ENCODE results near the gene BRD4. TPM values are rescaled to one million over a fixed set of nuclear protein-coding genes. Genes with fewer than 3 reads are reported as not detected.
"Not testable (repeated sequence)": the region's sequence is repeated elsewhere in the genome, so short reads cannot be mapped to it uniquely, and the experiment has no call there.

The BRD4 gene
- total RNA-seq, 1 donor from 2014 or later, result 60.9 TPM

GRCh38 chr19:15337202-15337601 is 4.9 kb upstream of the BRD4 start:
- H3K4me3 ChIP-seq, result no peak overlapping the region
- TF ChIP-seq CTCF (IDR thresholded peaks at IDR 0.05; ENCODE audit: borderline replicate concordance), result no peak
- DNase-seq, result no peak
- H3K9me3 ChIP-seq (replicated peaks), result no peaks in the 10 kb centered on the region
- peaks cover 43% of the 10 kb centered on the region for H3K4me1 ChIP-seq
- intact Hi-C loops (cut with micrococcal nuclease), result no loop called here
- no peaks in the 10 kb centered on the region for H3K27me3 ChIP-seq (ENCODE audit: low read depth)
- H3K36me3 ChIP-seq, result no peaks in the 10 kb centered on the region
- peak overlapping the region; percentile 55 for H3K27ac ChIP-seq (replicated peaks)

- Histone ChIP-seq H3K27ac (replicated peaks) (peak overlapping the region; percentile 55), H3K4me1 (peaks cover 49% of the 10 kb centered on the region)
- H3K27me3 ChIP-seq (ENCODE audit: low read depth); intact Hi-C loops (cut with micrococcal nuclease); DNase-seq; H3K9me3 ChIP-seq (replicated peaks); H3K4me3 ChIP-seq; H3K36me3 ChIP-seq: not testable (repeated sequence)
Observed at GRCh38 chr19:15335992-15336391, 3.7 kb upstream of the BRD4 start.

- Histone ChIP-seq H3K27me3 (ENCODE audit: low read depth) (no peaks in the 10 kb centered on the region), H3K4me3 (peak overlapping the region; percentile 78), H3K9me3 (replicated peaks) (no peaks in the 10 kb centered on the region), H3K4me1 (peaks cover 82% of the 10 kb centered on the region), H3K27ac (replicated peaks) (peak overlapping the region; percentile 96), H3K36me3 (no peaks in the 10 kb centered on the region)
- TF ChIP-seq CTCF (IDR thresholded peaks at IDR 0.05; ENCODE audit: borderline replicate concordance), result no peak
- intact Hi-C loops (cut with micrococcal nuclease), result no loop called here
- DNase-seq, result peak; percentile 60
Observed at GRCh38 chr19:15331419-15332310, 674 bp downstream of the BRD4 start.

GRCh38 chr19:15330801-15331418 is 1.4 kb downstream of the BRD4 start:
- no peaks in the 10 kb centered on the region for H3K9me3 ChIP-seq (replicated peaks)
- intact Hi-C loops (cut with micrococcal nuclease), result no loop called here
- H3K4me1 ChIP-seq, result peaks cover 82% of the 10 kb centered on the region

GRCh38 chr19:15328312-15328711 is 4.0 kb downstream of the BRD4 start:
- Histone ChIP-seq H3K36me3 (no peaks in the 10 kb centered on the region), H3K9me3 (replicated peaks) (no peaks in the 10 kb centered on the region), H3K27ac (replicated peaks) (peak overlapping the region; percentile 55), H3K4me1 (peaks cover 91% of the 10 kb centered on the region), H3K4me3 (peak overlapping the region; percentile 17), H3K27me3 (ENCODE audit: low read depth) (no peaks in the 10 kb centered on the region)
- intact Hi-C loops (cut with micrococcal nuclease), result loop anchor here (5.0 kb wide), 1 partner anchor 36 kb away; no protein-coding TSS in a partner anchor
- TF ChIP-seq CTCF (IDR thresholded peaks at IDR 0.05; ENCODE audit: borderline replicate concordance), result no peak
- DNase-seq, result no peak

More at GRCh38 chr19:15330801-15331418, 1.4 kb downstream of the BRD4 start:
- H3K27me3 ChIP-seq (ENCODE audit: low read depth), result no peaks in the 10 kb centered on the region
- TF ChIP-seq CTCF (IDR thresholded peaks at IDR 0.05; ENCODE audit: borderline replicate concordance), result no peak
- H3K4me3 ChIP-seq, result peak overlapping the region; percentile 78
- no peaks in the 10 kb centered on the region for H3K36me3 ChIP-seq
- no peak for DNase-seq
- peak overlapping the region; percentile 96 for H3K27ac ChIP-seq (replicated peaks)

All from left ventricle myocardium inferior (tissue), 1 donor.